ENCODE results near the gene PCARE. TPM values are rescaled to one million over a fixed set of nuclear protein-coding genes. Genes with fewer than 3 reads are reported as not detected.

The PCARE gene
- total RNA-seq, 2 donors from 2014 or later: 0.09 TPM; not detected in 1

GRCh38 chr2:29079887-29080286 is 5.6 kb upstream of the PCARE start:
- no peaks in the 10 kb centered on the region for H3K27me3 ChIP-seq (ENCODE audit: control insufficient read depth, insufficient read depth, low read length, poor library complexity, severe bottlenecking)
- TF ChIP-seq CTCF (conservative IDR thresholded peaks at IDR 0.05): no peak
- no peak overlapping the region for H3K4me3 Mint-ChIP-seq
- peaks cover 7% of the 10 kb centered on the region for H3K4me1 ChIP-seq (ENCODE audit: control insufficient read depth, insufficient read depth, low read length)
- H3K36me3 ChIP-seq (ENCODE audit: control insufficient read depth, insufficient read depth, low read length): no peaks in the 10 kb centered on the region
- H3K9ac ChIP-seq (ENCODE audit: extremely low read depth, low read length, poor library complexity, severe bottlenecking): no peak overlapping the region
- peaks cover 2% of the 10 kb centered on the region for H3K27me3 Mint-ChIP-seq (ENCODE audit: insufficient read depth)
- H3K9me3 ChIP-seq (ENCODE audit: control insufficient read depth, low read length): peaks cover 30% of the 10 kb centered on the region
- peaks cover 2% of the 10 kb centered on the region for H3K36me3 Mint-ChIP-seq (ENCODE audit: low read depth)
- peaks cover 10% of the 10 kb centered on the region for H3K4me1 Mint-ChIP-seq
- H3K4me3 ChIP-seq (ENCODE audit: low read length): no peak overlapping the region
- H3K27ac Mint-ChIP-seq: no peak overlapping the region
- 90 to 97% methylated on average over 4 to 7 of the region's 7 CpGs for WGBS, 2 experiments (ENCODE audit: insufficient coverage in 1 of 2, insufficient read length in 1 of 2)
- H3K27ac ChIP-seq (ENCODE audit: low read depth, low read length): no peak overlapping the region
- H3K9me3 Mint-ChIP-seq: peaks cover 24% of the 10 kb centered on the region
- DNase-seq: no peak

GRCh38 chr2:29075894-29076705 is 1.8 kb upstream of the PCARE start:
- H3K4me3 ChIP-seq (ENCODE audit: low read length): no peak overlapping the region
- no peak for TF ChIP-seq CTCF (conservative IDR thresholded peaks at IDR 0.05)
- H3K4me1 ChIP-seq (ENCODE audit: control insufficient read depth, insufficient read depth, low read length): peaks cover 11% of the 10 kb centered on the region
- H3K9ac ChIP-seq (ENCODE audit: extremely low read depth, low read length, poor library complexity, severe bottlenecking): no peak overlapping the region
- no peaks in the 10 kb centered on the region for H3K36me3 Mint-ChIP-seq (ENCODE audit: low read depth)
- peaks cover 9% of the 10 kb centered on the region for H3K27me3 Mint-ChIP-seq (ENCODE audit: insufficient read depth)
- peaks cover 22% of the 10 kb centered on the region for H3K9me3 Mint-ChIP-seq
- H3K9me3 ChIP-seq (ENCODE audit: control insufficient read depth, low read length): peaks cover 30% of the 10 kb centered on the region
- DNase-seq: no peak
- H3K36me3 ChIP-seq (ENCODE audit: control insufficient read depth, insufficient read depth, low read length): no peaks in the 10 kb centered on the region
- H3K27ac ChIP-seq (ENCODE audit: low read depth, low read length): peak overlapping the region; percentile 76
- H3K27me3 ChIP-seq (ENCODE audit: control insufficient read depth, insufficient read depth, low read length, poor library complexity, severe bottlenecking): no peaks in the 10 kb centered on the region
- no peak overlapping the region for H3K4me3 Mint-ChIP-seq
- H3K4me1 Mint-ChIP-seq: peaks cover 18% of the 10 kb centered on the region
- WGBS, 2 experiments (ENCODE audit: insufficient coverage in 1 of 2, insufficient read length in 1 of 2): 79 to 83% methylated on average over 14 of the region's 14 CpGs
- H3K27ac Mint-ChIP-seq: no peak overlapping the region

- no peak overlapping the region for H3K4me3 Mint-ChIP-seq
- TF ChIP-seq CTCF (conservative IDR thresholded peaks at IDR 0.05): no peak
- peaks cover 22% of the 10 kb centered on the region for H3K4me1 Mint-ChIP-seq
- no peaks in the 10 kb centered on the region for H3K36me3 ChIP-seq (ENCODE audit: control insufficient read depth, insufficient read depth, low read length)
- peaks cover 12% of the 10 kb centered on the region for H3K27me3 Mint-ChIP-seq (ENCODE audit: insufficient read depth)
- H3K9me3 ChIP-seq (ENCODE audit: control insufficient read depth, low read length): peaks cover 9% of the 10 kb centered on the region
- WGBS, 2 experiments (ENCODE audit: insufficient coverage in 1 of 2, insufficient read length in 1 of 2): 93 to 94% methylated on average over 4 of the region's 4 CpGs
- DNase-seq: no peak
- no peaks in the 10 kb centered on the region for H3K27me3 ChIP-seq (ENCODE audit: control insufficient read depth, insufficient read depth, low read length, poor library complexity, severe bottlenecking)
- H3K27ac Mint-ChIP-seq: no peak overlapping the region
- peaks cover under 1% of the 10 kb centered on the region for H3K9me3 Mint-ChIP-seq
- H3K27ac ChIP-seq (ENCODE audit: low read depth, low read length): no peak overlapping the region
- no peaks in the 10 kb centered on the region for H3K36me3 Mint-ChIP-seq (ENCODE audit: low read depth)
- H3K4me1 ChIP-seq (ENCODE audit: control insufficient read depth, insufficient read depth, low read length): peaks cover 11% of the 10 kb centered on the region
- no peak overlapping the region for H3K4me3 ChIP-seq (ENCODE audit: low read length)
- no peak overlapping the region for H3K9ac ChIP-seq (ENCODE audit: extremely low read depth, low read length, poor library complexity, severe bottlenecking)
Measured at GRCh38 chr2:29073933-29074332, 390 bp downstream of the PCARE start.

Data from endodermal cell (in vitro differentiated cells).